Ectodermal cell (in vitro differentiated cells): ENCODE measurements around the gene PIGZ.

Experiments used
- H3K27ac ChIP-seq: 2 replicates; pipeline ENCODE4 v1.7.0; 2013; ENCODE audit warnings: mild to moderate bottlenecking, low read depth, low read length; ENCODE audit not compliant: insufficient read depth, poor library complexity, severe bottlenecking
- H3K27me3 ChIP-seq: 2 replicates; pipeline ENCODE4 v1.7.0; 2013; ENCODE audit warnings: mild to moderate bottlenecking, low read length; ENCODE audit not compliant: insufficient read depth, control insufficient read depth, poor library complexity, severe bottlenecking
- H3K36me3 ChIP-seq: one replicate; pipeline ENCODE4 v1.7.0; 2013; ENCODE audit warnings: low read length; ENCODE audit not compliant: control insufficient read depth, insufficient read depth
- H3K4me1 ChIP-seq: one replicate; pipeline ENCODE4 v1.7.0; 2013; ENCODE audit warnings: low read length; ENCODE audit not compliant: control insufficient read depth, insufficient read depth
- H3K4me3 ChIP-seq: 2 replicates; pipeline ENCODE4 v1.7.0; 2013; ENCODE audit warnings: low read depth, low read length, control low read depth; ENCODE audit not compliant: insufficient read depth
- H3K9me3 ChIP-seq: 2 replicates; pipeline ENCODE4 v1.7.0; 2013; ENCODE audit warnings: mild to moderate bottlenecking, low read length, moderate library complexity; ENCODE audit not compliant: control insufficient read depth
- WGBS, 2 experiments: methylation state at CpG; one replicate each; pipeline ENCODE4 v1.1.7; 2013; ENCODE audit warnings: missing lambda C conversion rate in 2 of 2; 5-methylcytosine and 5-hydroxymethylcytosine counted together

PIGZ gene

GRCh38 chr3:197001106-197001971 lies 32.7 kb upstream of the PIGZ start:
- Histone ChIP-seq H3K36me3 (no peaks in the 10 kb centered on the region), H3K9me3 (no peaks in the 10 kb centered on the region), H3K4me1 (peaks cover 7% of the 10 kb centered on the region), H3K27me3 (peaks cover 20% of the 10 kb centered on the region), H3K27ac (no peak overlapping the region), H3K4me3 (no peak overlapping the region)
- 90 to 92% methylated on average over 20 of the region's 20 CpGs for WGBS, 2 experiments

- Histone ChIP-seq H3K4me3 (no peak overlapping the region), H3K27ac (no peak overlapping the region), H3K27me3 (peaks cover 18% of the 10 kb centered on the region), H3K4me1 (peaks cover 7% of the 10 kb centered on the region), H3K9me3 (no peaks in the 10 kb centered on the region), H3K36me3 (no peaks in the 10 kb centered on the region)
- 94 to 98% methylated on average over 5 of the region's 5 CpGs for WGBS, 2 experiments
These were observed 31.6 kb upstream of the PIGZ start for GRCh38 chr3:197000211-197000610.

GRCh38 chr3:196998966-196999760 lies 30.5 kb upstream of the PIGZ start:
- no peaks in the 10 kb centered on the region for H3K36me3 ChIP-seq
- H3K27ac ChIP-seq: no peak overlapping the region
- no peaks in the 10 kb centered on the region for H3K9me3 ChIP-seq
- peaks cover 8% of the 10 kb centered on the region for H3K4me1 ChIP-seq
- H3K4me3 ChIP-seq: no peak overlapping the region
- H3K27me3 ChIP-seq: peaks cover 8% of the 10 kb centered on the region
- WGBS, 2 experiments: 93 to 94% methylated on average over 21 of the region's 21 CpGs

- no peak overlapping the region for H3K4me3 ChIP-seq
- WGBS, 2 experiments: 94 to 96% methylated on average over 15 of the region's 15 CpGs
- no peak overlapping the region for H3K27ac ChIP-seq
- no peaks in the 10 kb centered on the region for H3K27me3 ChIP-seq
- no peaks in the 10 kb centered on the region for H3K9me3 ChIP-seq
- H3K4me1 ChIP-seq: peaks cover 7% of the 10 kb centered on the region
- H3K36me3 ChIP-seq: no peaks in the 10 kb centered on the region
These were observed 28.7 kb upstream of the PIGZ start for GRCh38 chr3:196997311-196997710.

GRCh38 chr3:196996454-196997265 lies 28.0 kb upstream of the PIGZ start:
- peaks cover 7% of the 10 kb centered on the region for H3K4me1 ChIP-seq
- H3K9me3 ChIP-seq: no peaks in the 10 kb centered on the region
- no peak overlapping the region for H3K27ac ChIP-seq
- 86 to 89% methylated on average over 17 of the region's 17 CpGs for WGBS, 2 experiments
- H3K27me3 ChIP-seq: no peaks in the 10 kb centered on the region
- no peaks in the 10 kb centered on the region for H3K36me3 ChIP-seq
- no peak overlapping the region for H3K4me3 ChIP-seq

- Histone ChIP-seq H3K27ac (no peak overlapping the region), H3K36me3 (no peaks in the 10 kb centered on the region), H3K27me3 (no peaks in the 10 kb centered on the region), H3K9me3 (no peaks in the 10 kb centered on the region), H3K4me1 (peaks cover 7% of the 10 kb centered on the region), H3K4me3 (no peak overlapping the region)
- WGBS, 2 experiments: 87 to 91% methylated on average over 14 of the region's 14 CpGs
These were observed 27.2 kb upstream of the PIGZ start for GRCh38 chr3:196995646-196996355.

GRCh38 chr3:196995027-196995426 lies 26.4 kb upstream of the PIGZ start:
- no peak overlapping the region for H3K4me3 ChIP-seq
- no peaks in the 10 kb centered on the region for H3K9me3 ChIP-seq
- H3K27ac ChIP-seq: no peak overlapping the region
- no peaks in the 10 kb centered on the region for H3K36me3 ChIP-seq
- no peaks in the 10 kb centered on the region for H3K27me3 ChIP-seq
- H3K4me1 ChIP-seq: peaks cover 7% of the 10 kb centered on the region
- 91 to 93% methylated on average over 19 of the region's 19 CpGs for WGBS, 2 experiments

GRCh38 chr3:196994056-196994455 lies 25.4 kb upstream of the PIGZ start:
- no peak overlapping the region for H3K4me3 ChIP-seq
- 55 to 63% methylated on average over 16 of the region's 16 CpGs for WGBS, 2 experiments
- H3K36me3 ChIP-seq: no peaks in the 10 kb centered on the region
- no peaks in the 10 kb centered on the region for H3K9me3 ChIP-seq
- H3K27me3 ChIP-seq: no peaks in the 10 kb centered on the region
- no peak overlapping the region for H3K27ac ChIP-seq
- peaks cover 7% of the 10 kb centered on the region for H3K4me1 ChIP-seq

- H3K4me1 ChIP-seq: peaks cover 7% of the 10 kb centered on the region
- no peaks in the 10 kb centered on the region for H3K9me3 ChIP-seq
- WGBS, 2 experiments: 93% methylated on average over 17 of the region's 17 CpGs
- no peaks in the 10 kb centered on the region for H3K36me3 ChIP-seq
- H3K27me3 ChIP-seq: no peaks in the 10 kb centered on the region
- H3K4me3 ChIP-seq: no peak overlapping the region
- no peak overlapping the region for H3K27ac ChIP-seq
These were observed 23.9 kb upstream of the PIGZ start for GRCh38 chr3:196992461-196993065.
